Neural progenitor cell (in vitro differentiated cells): ENCODE results near the gene GXYLT1.
"Not testable (repeated sequence)": the region's sequence is repeated elsewhere in the genome, so short reads cannot be mapped to it uniquely, and the experiment has no call there.

ENCODE experiments used
- CTCF ChIP-seq: fragments of 200-600 bp; sonication (generic); IDR thresholded peaks from 2 replicates; pipeline ENCODE4 v1.5.1; 2017; ENCODE audit warnings: antibody characterized with exemption, mild to moderate bottlenecking
- EZH2 ChIP-seq: fragments of 200-600 bp; sonication (generic); IDR thresholded peaks from 2 replicates; pipeline ENCODE4 v1.6.1; 2017; ENCODE audit warnings: antibody characterized with exemption, mild to moderate bottlenecking, moderate library complexity

GRCh38 chr12:42188275-42188674, 43.6 kb upstream of the GXYLT1 start:
- TF ChIP-seq CTCF, EZH2: not testable (repeated sequence)
